ENCODE measurements around the gene FAM228B. TPM values are rescaled to one million over a fixed set of nuclear protein-coding genes. Genes with fewer than 3 reads are reported as not detected.
A peak's percentile ranks its signal among the peaks of the same experiment; 100 is the strongest.

Gene FAM228B
- 10 to 100 TPM in 1 of 2 donors, 1 to 10 TPM in 1; 7.0 to 15.6 TPM for total RNA-seq

GRCh38 chr2:24123195-24123921 lies at the start of gene FAM228B, which contains the start of gene PFN4:
Gene FAM228B, plus strand, starts transcription at chr2:24123469. Its CDS starts 893 bp downstream, at chr2:24124362.
Gene PFN4, minus strand, starts transcription at chr2:24123334. Its CDS starts 799 bp downstream, at chr2:24122535.
- Mint-ChIP-seq H3K27ac (peak within 1 kb of the TSS; percentile 88), H3K9me3 (no peaks in the 10 kb centered on the region), H3K36me3 (ENCODE audit: low read depth) (no peaks in the 10 kb centered on the region)

GRCh38 chr2:24073816-24074215 lies 49.5 kb upstream of the FAM228B start:
- Mint-ChIP-seq H3K36me3 (ENCODE audit: low read depth) (peaks cover 64% of the 10 kb centered on the region), H3K9me3 (no peaks in the 10 kb centered on the region), H3K27me3 (no peaks in the 10 kb centered on the region), H3K4me1 (peaks cover 28% of the 10 kb centered on the region), H3K27ac (peak overlapping the region; percentile 83), H3K4me3 (peak overlapping the region; percentile 86)
- ATAC-seq (replicated peaks), result no peak

More at GRCh38 chr2:24123195-24123921, at the start of gene FAM228B, which contains the start of gene PFN4:
- ATAC-seq (replicated peaks), result peak; percentile 88
- Mint-ChIP-seq H3K4me3 (peak within 1 kb of the TSS; percentile 81), H3K4me1 (peaks cover 5% of the 10 kb centered on the region), H3K27me3 (no peaks in the 10 kb centered on the region)

- no peaks in the 10 kb centered on the region for H3K9me3 Mint-ChIP-seq
- H3K4me1 Mint-ChIP-seq, result peaks cover 28% of the 10 kb centered on the region
- peak overlapping the region; percentile 86 for H3K4me3 Mint-ChIP-seq
- no peak for ATAC-seq (replicated peaks)
- peak overlapping the region; percentile 83 for H3K27ac Mint-ChIP-seq
- H3K36me3 Mint-ChIP-seq (ENCODE audit: low read depth), result peaks cover 50% of the 10 kb centered on the region
- H3K27me3 Mint-ChIP-seq, result no peaks in the 10 kb centered on the region
Measured at GRCh38 chr2:24075259-24075658, 48.0 kb upstream of the FAM228B start.

- Mint-ChIP-seq H3K27ac (peak within 1 kb of the TSS; percentile 83), H3K27me3 (no peaks in the 10 kb centered on the region), H3K36me3 (ENCODE audit: low read depth) (peaks cover 47% of the 10 kb centered on the region), H3K4me3 (peak within 1 kb of the TSS; percentile 86), H3K4me1 (peaks cover 28% of the 10 kb centered on the region), H3K9me3 (no peaks in the 10 kb centered on the region)
- ATAC-seq (replicated peaks), result peak; percentile 92
Measured at GRCh38 chr2:24075915-24076848, 47.1 kb upstream of the FAM228B start, which contains the start of gene SF3B6. Gene SF3B6, minus strand, starts transcription at chr2:24076326. Its CDS starts 97 bp downstream, at chr2:24076229.

GRCh38 chr2:24076849-24077534 lies 46.3 kb upstream of the FAM228B start:
- Mint-ChIP-seq H3K4me1 (peaks cover 28% of the 10 kb centered on the region), H3K27me3 (no peaks in the 10 kb centered on the region), H3K4me3 (peak overlapping the region; percentile 86), H3K9me3 (no peaks in the 10 kb centered on the region), H3K27ac (peak overlapping the region; percentile 83), H3K36me3 (ENCODE audit: low read depth) (peaks cover 47% of the 10 kb centered on the region)
- ATAC-seq (replicated peaks), result peak; percentile 28

- H3K9me3 Mint-ChIP-seq, result no peaks in the 10 kb centered on the region
- H3K27me3 Mint-ChIP-seq, result no peaks in the 10 kb centered on the region
- H3K36me3 Mint-ChIP-seq (ENCODE audit: low read depth), result peaks cover 47% of the 10 kb centered on the region
- no peak for ATAC-seq (replicated peaks)
- peak overlapping the region; percentile 83 for H3K27ac Mint-ChIP-seq
- peaks cover 22% of the 10 kb centered on the region for H3K4me1 Mint-ChIP-seq
- peak overlapping the region; percentile 86 for H3K4me3 Mint-ChIP-seq
Measured at GRCh38 chr2:24077535-24077877, 45.8 kb upstream of the FAM228B start.

GRCh38 chr2:24077879-24078278 lies 45.4 kb upstream of the FAM228B start:
- H3K4me1 Mint-ChIP-seq, result peaks cover 19% of the 10 kb centered on the region

GRCh38 chr2:24080701-24081100 lies 42.6 kb upstream of the FAM228B start:
- Mint-ChIP-seq H3K27ac (no peak overlapping the region), H3K36me3 (ENCODE audit: low read depth) (peaks cover 15% of the 10 kb centered on the region), H3K4me3 (no peak overlapping the region), H3K4me1 (no peaks in the 10 kb centered on the region), H3K9me3 (no peaks in the 10 kb centered on the region), H3K27me3 (no peaks in the 10 kb centered on the region)
- ATAC-seq (replicated peaks), result no peak

More at GRCh38 chr2:24077879-24078278, 45.4 kb upstream of the FAM228B start:
- Mint-ChIP-seq H3K27ac (peak overlapping the region; percentile 83), H3K9me3 (no peaks in the 10 kb centered on the region), H3K4me3 (peak overlapping the region; percentile 86), H3K36me3 (ENCODE audit: low read depth) (peaks cover 43% of the 10 kb centered on the region), H3K27me3 (no peaks in the 10 kb centered on the region)
- no peak for ATAC-seq (replicated peaks)

- peaks cover 15% of the 10 kb centered on the region for H3K36me3 Mint-ChIP-seq (ENCODE audit: low read depth)
- no peaks in the 10 kb centered on the region for H3K9me3 Mint-ChIP-seq
- no peaks in the 10 kb centered on the region for H3K4me1 Mint-ChIP-seq
- H3K27me3 Mint-ChIP-seq, result no peaks in the 10 kb centered on the region
- ATAC-seq (replicated peaks), result no peak
- peak overlapping the region; percentile 86 for H3K4me3 Mint-ChIP-seq
- H3K27ac Mint-ChIP-seq, result no peak overlapping the region
Measured at GRCh38 chr2:24082787-24083566, 40.3 kb upstream of the FAM228B start.

- H3K36me3 Mint-ChIP-seq (ENCODE audit: low read depth), result peaks cover 15% of the 10 kb centered on the region
- H3K27ac Mint-ChIP-seq, result no peak overlapping the region
- no peaks in the 10 kb centered on the region for H3K4me1 Mint-ChIP-seq
- peak overlapping the region; percentile 86 for H3K4me3 Mint-ChIP-seq
- no peaks in the 10 kb centered on the region for H3K27me3 Mint-ChIP-seq
- no peaks in the 10 kb centered on the region for H3K9me3 Mint-ChIP-seq
- ATAC-seq (replicated peaks), result peak; percentile 70
Measured at GRCh38 chr2:24083567-24084385, 39.5 kb upstream of the FAM228B start.

GRCh38 chr2:24084386-24085199 lies 38.7 kb upstream of the FAM228B start, which contains the start of gene TP53I3:
Gene TP53I3, minus strand, starts transcription at chr2:24084834. Its CDS starts 508 bp downstream, at chr2:24084326.
- Mint-ChIP-seq H3K4me3 (peak within 1 kb of the TSS; percentile 86), H3K27me3 (no peaks in the 10 kb centered on the region), H3K9me3 (no peaks in the 10 kb centered on the region), H3K36me3 (ENCODE audit: low read depth) (peaks cover 15% of the 10 kb centered on the region), H3K27ac (no peak within 1 kb of the TSS), H3K4me1 (no peaks in the 10 kb centered on the region)
- ATAC-seq (replicated peaks), result peak; percentile 99

GRCh38 chr2:24085200-24085489 lies 38.1 kb upstream of the FAM228B start:
- Mint-ChIP-seq H3K4me3 (peak overlapping the region; percentile 86), H3K27ac (no peak overlapping the region), H3K27me3 (no peaks in the 10 kb centered on the region), H3K9me3 (no peaks in the 10 kb centered on the region), H3K36me3 (ENCODE audit: low read depth) (peaks cover 15% of the 10 kb centered on the region), H3K4me1 (no peaks in the 10 kb centered on the region)
- ATAC-seq (replicated peaks), result no peak

All from activated T-helper 17 cell treated with anti-CD3 and anti-CD28 coated beads, Interleukin-2, amount 50 U/mL, for 72 hours (primary cell).